CD4-positive, CD25-positive, alpha-beta regulatory T cell (primary cell): Measurements from ENCODE around the gene PEX5. TPM values are rescaled to one million over a fixed set of nuclear protein-coding genes. Genes with fewer than 3 reads are reported as not detected.

Experiments used
- ATAC-seq, 2 donors: fragments of 150-1000 bp; cut with Tn5 transposase; one replicate each; pipeline ENCODE4 v1.10.0; 2021; ENCODE audit warnings: low read depth in 2 of 2, moderate number of reproducible peaks in 2 of 2, moderate library complexity in 1 of 2
- DNase-seq, 3 donors: peaks; one replicate each; pipeline versions ENCODE4 v3.0.0 to v3.0.0-alpha.2; 2012 to 2022; ENCODE audit warnings: mixed read lengths in 1 of 3
- H3K27ac ChIP-seq: one replicate; pipeline ENCODE4 v1.7.0; 2013; ENCODE audit warnings: mild to moderate bottlenecking, low read length; ENCODE audit not compliant: insufficient read depth, poor library complexity, severe bottlenecking
- H3K27me3 ChIP-seq: one replicate; pipeline ENCODE4 v1.7.0; 2013; ENCODE audit warnings: low read length; ENCODE audit not compliant: control insufficient read depth, insufficient read depth
- H3K36me3 ChIP-seq: one replicate; pipeline ENCODE4 v1.7.0; 2013; ENCODE audit warnings: mild to moderate bottlenecking, low read length, moderate library complexity; ENCODE audit not compliant: control insufficient read depth, insufficient read depth
- H3K4me1 ChIP-seq: 2 replicates; pipeline ENCODE4 v1.7.0; 2013; ENCODE audit warnings: mild to moderate bottlenecking, low read length; ENCODE audit not compliant: insufficient read depth, control insufficient read depth, poor library complexity, severe bottlenecking
- H3K4me3 ChIP-seq: one replicate; pipeline ENCODE4 v1.7.0; 2013; ENCODE audit warnings: low read depth, mild to moderate bottlenecking, low read length, moderate library complexity
- H3K9me3 ChIP-seq, 2 experiments: 1 replicate in 1 of 2; 2 replicates in 1 of 2; pipeline ENCODE4 v1.7.0; 2013; ENCODE audit warnings: low read length in 2 of 2, mild to moderate bottlenecking in 1 of 2, moderate library complexity in 1 of 2; ENCODE audit not compliant: control insufficient read depth in 2 of 2
- H3K27ac Mint-ChIP-seq, 3 donors: one replicate each; pipeline ENCODE4 v1.8.0; 2020 to 2022; ENCODE audit warnings: mild to moderate bottlenecking in 3 of 3, mixed read lengths in 3 of 3, moderate library complexity in 2 of 3
- H3K27me3 Mint-ChIP-seq: one replicate; pipeline ENCODE4 v1.8.0; 2022; ENCODE audit warnings: mild to moderate bottlenecking, mixed read lengths
- H3K36me3 Mint-ChIP-seq: one replicate; pipeline ENCODE4 v1.8.0; 2020; ENCODE audit warnings: mixed read lengths
- H3K4me1 Mint-ChIP-seq, 4 donors: one replicate each; pipeline ENCODE4 v1.8.0; 2020 to 2022; ENCODE audit warnings: mixed read lengths in 4 of 4, mild to moderate bottlenecking in 1 of 4
- H3K4me3 Mint-ChIP-seq, 4 donors: one replicate each; pipeline ENCODE4 v1.8.0; 2020 to 2022; ENCODE audit warnings: mild to moderate bottlenecking in 4 of 4, mixed read lengths in 4 of 4, moderate library complexity in 3 of 4
- H3K9me3 Mint-ChIP-seq, 7 donors: one replicate each; pipeline ENCODE4 v1.8.0; 2020 to 2022; ENCODE audit warnings: mixed read lengths in 7 of 7, mild to moderate bottlenecking in 3 of 7, moderate library complexity in 2 of 7
- polyA plus RNA-seq, 4 donors: library from polyadenylated mRNA; unstranded; fragments of 300-500 nt; fragmentation: Illumina TruSeq; gene quantifications; one replicate each; pipeline ENCODE4 v1.2.3, GENCODE V29; 2021
- total RNA-seq: library from RNA; stranded (reverse); gene quantifications from one replicate; pipeline ENCODE4 v1.2.3, GENCODE V29; 2022

PEX5 gene
- total and polyA plus RNA-seq, 5 donors from 2014 or later: 10.3 to 17.6 (median 13.8) TPM

- no peaks in the 10 kb centered on the region for H3K9me3 Mint-ChIP-seq
- Histone ChIP-seq H3K4me1 (no peaks in the 10 kb centered on the region), H3K27me3 (no peaks in the 10 kb centered on the region), H3K9me3 (no peaks in the 10 kb centered on the region), H3K4me3 (no peak overlapping the region), H3K36me3 (peaks cover 45% of the 10 kb centered on the region), H3K27ac (no peak overlapping the region)
- H3K4me3 Mint-ChIP-seq: no peak overlapping the region
- no peak for DNase-seq
- ATAC-seq: no peak
- peak overlapping the region in 2 of 3 donors; percentile 20 to 48 for H3K27ac Mint-ChIP-seq
- no peaks in the 10 kb centered on the region for H3K27me3 Mint-ChIP-seq
- peaks cover 43% of the 10 kb centered on the region for H3K36me3 Mint-ChIP-seq
- H3K4me1 Mint-ChIP-seq: peaks cover 0 to 3% (median under 1%) of the 10 kb centered on the region in 4 donors
Observed at GRCh38 chr12:7146228-7146627, 43.3 kb upstream of the PEX5 start.

- no peak overlapping the region for H3K4me3 Mint-ChIP-seq
- ATAC-seq: no peak
- peaks cover 51% of the 10 kb centered on the region for H3K36me3 ChIP-seq
- H3K27me3 Mint-ChIP-seq: no peaks in the 10 kb centered on the region
- H3K27me3 ChIP-seq: no peaks in the 10 kb centered on the region
- H3K27ac ChIP-seq: no peak overlapping the region
- H3K4me1 ChIP-seq: no peaks in the 10 kb centered on the region
- no peak overlapping the region for H3K4me3 ChIP-seq
- H3K36me3 Mint-ChIP-seq: peaks cover 38% of the 10 kb centered on the region
- H3K9me3 Mint-ChIP-seq: no peaks in the 10 kb centered on the region
- DNase-seq: no peak
- no peaks in the 10 kb centered on the region for H3K9me3 ChIP-seq
- no peak overlapping the region for H3K27ac Mint-ChIP-seq
- H3K4me1 Mint-ChIP-seq: peaks cover 0 to 3% (median under 1%) of the 10 kb centered on the region in 4 donors
Observed at GRCh38 chr12:7146906-7147305, 42.6 kb upstream of the PEX5 start.

DNA sequence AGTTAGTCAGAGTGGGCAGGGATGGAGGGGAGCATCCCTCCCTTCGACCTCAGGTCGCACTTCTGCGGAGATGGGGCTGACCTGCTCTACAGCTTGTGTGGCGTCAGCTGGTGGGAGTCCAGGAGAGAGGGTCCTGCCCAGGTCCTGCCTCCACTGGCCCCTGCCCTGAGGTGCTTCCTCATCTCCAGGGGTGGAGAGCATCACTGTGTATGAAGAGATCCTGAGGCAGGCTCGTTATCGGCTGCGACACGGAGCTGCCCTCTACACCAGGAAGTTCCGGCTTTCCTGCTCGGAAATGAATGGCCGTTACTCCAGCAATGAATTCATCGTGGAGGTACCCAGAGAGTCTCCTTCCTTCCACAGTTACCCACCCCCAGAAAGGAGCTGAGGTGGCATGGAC lies 39.1 kb upstream of the PEX5 start:
- no peaks in the 10 kb centered on the region for H3K9me3 ChIP-seq
- H3K4me1 ChIP-seq: no peaks in the 10 kb centered on the region
- peaks cover 67% of the 10 kb centered on the region for H3K36me3 ChIP-seq
- DNase-seq: no peak
- Mint-ChIP-seq H3K9me3 (no peaks in the 10 kb centered on the region), H3K4me3 (no peak overlapping the region), H3K27me3 (no peaks in the 10 kb centered on the region), H3K4me1 (peaks cover 0 to 4% (median 2%) of the 10 kb centered on the region in 4 donors), H3K27ac (no peak overlapping the region), H3K36me3 (peaks cover 49% of the 10 kb centered on the region)
- no peak overlapping the region for H3K4me3 ChIP-seq
- H3K27ac ChIP-seq: no peak overlapping the region
- no peak for ATAC-seq
- H3K27me3 ChIP-seq: no peaks in the 10 kb centered on the region

DNA sequence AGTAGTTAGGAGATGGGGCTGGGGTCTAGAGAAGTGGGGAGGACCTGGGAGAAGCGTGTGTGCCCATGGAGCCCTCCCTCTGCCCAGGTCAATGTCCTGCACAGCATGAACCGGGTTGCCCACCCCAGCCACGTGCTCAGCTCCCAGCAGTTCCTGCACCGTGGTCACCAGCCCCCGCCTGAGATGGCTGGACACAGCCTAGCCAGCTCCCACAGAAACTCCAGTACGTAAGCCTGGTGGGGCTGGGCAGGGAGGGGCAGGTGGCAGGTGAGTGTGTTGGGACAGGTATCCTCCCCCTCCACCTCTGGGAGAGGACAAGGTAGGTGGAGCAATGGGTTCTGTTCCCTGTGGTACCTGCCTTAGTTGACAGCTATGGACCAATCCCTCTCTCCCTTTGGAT lies 38.6 kb upstream of the PEX5 start:
- Histone ChIP-seq H3K27ac (no peak overlapping the region), H3K27me3 (no peaks in the 10 kb centered on the region), H3K9me3 (no peaks in the 10 kb centered on the region), H3K36me3 (peaks cover 69% of the 10 kb centered on the region), H3K4me3 (no peak overlapping the region), H3K4me1 (no peaks in the 10 kb centered on the region)
- H3K4me3 Mint-ChIP-seq: no peak overlapping the region
- ATAC-seq: no peak
- peaks cover 0 to 4% (median 1%) of the 10 kb centered on the region in 4 donors for H3K4me1 Mint-ChIP-seq
- peaks cover 46% of the 10 kb centered on the region for H3K36me3 Mint-ChIP-seq
- no peaks in the 10 kb centered on the region for H3K27me3 Mint-ChIP-seq
- no peak overlapping the region for H3K27ac Mint-ChIP-seq
- H3K9me3 Mint-ChIP-seq: no peaks in the 10 kb centered on the region
- DNase-seq: no peak

DNA sequence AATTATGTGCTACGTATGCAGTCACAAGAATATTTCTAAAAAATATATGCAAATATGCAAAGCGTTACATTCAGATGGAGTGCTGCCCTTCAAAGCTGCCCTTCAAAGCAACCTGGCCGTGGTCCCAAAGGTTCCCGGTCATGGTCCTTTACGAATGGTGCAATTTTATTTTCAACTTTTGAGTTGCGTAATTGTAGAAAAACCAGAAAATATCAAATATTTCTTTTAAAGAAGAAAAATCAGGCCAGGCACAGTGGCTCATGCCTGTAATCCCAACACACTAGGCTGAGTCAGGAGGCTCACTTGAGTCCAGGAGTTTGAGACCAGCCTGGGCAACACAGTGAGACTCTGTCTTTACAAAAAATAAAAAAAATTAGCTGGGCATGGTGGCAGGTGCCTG lies 38.0 kb upstream of the PEX5 start:
- no peak for ATAC-seq

DNA sequence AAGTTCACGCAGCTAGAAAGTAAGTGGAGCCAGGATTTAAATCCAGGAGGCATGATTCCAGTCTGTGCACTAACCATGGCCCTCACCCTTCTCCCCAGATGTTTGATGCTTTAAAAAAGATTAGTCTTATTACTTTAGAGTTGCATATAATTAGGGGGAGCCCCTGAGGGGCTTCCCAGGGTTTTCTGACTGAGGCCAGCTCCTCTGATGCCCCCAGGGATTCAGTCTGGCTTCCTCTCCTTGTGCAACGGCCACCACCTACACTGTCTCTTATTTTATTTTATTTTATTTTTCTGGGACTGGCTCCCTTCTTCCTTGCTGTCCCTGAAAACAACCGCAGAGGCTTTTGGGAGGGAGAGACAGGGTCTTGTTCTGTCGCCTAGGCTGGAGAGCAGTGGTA lies 36.7 kb upstream of the PEX5 start:
- no peaks in the 10 kb centered on the region for H3K9me3 Mint-ChIP-seq
- Histone ChIP-seq H3K36me3 (peaks cover 61% of the 10 kb centered on the region), H3K27me3 (no peaks in the 10 kb centered on the region)

More for the DNA sequence above, 38.0 kb upstream of the PEX5 start:
- no peak overlapping the region for H3K4me3 ChIP-seq
- peaks cover 40% of the 10 kb centered on the region for H3K36me3 Mint-ChIP-seq
- peaks cover 64% of the 10 kb centered on the region for H3K36me3 ChIP-seq
- H3K4me1 Mint-ChIP-seq: peaks cover 0 to 4% (median under 1%) of the 10 kb centered on the region in 4 donors
- H3K27ac Mint-ChIP-seq: no peak overlapping the region
- no peaks in the 10 kb centered on the region for H3K9me3 ChIP-seq
- DNase-seq: no peak
- no peak overlapping the region for H3K27ac ChIP-seq
- H3K4me3 Mint-ChIP-seq: no peak overlapping the region
- H3K27me3 ChIP-seq: no peaks in the 10 kb centered on the region
- no peaks in the 10 kb centered on the region for H3K4me1 ChIP-seq
- H3K27me3 Mint-ChIP-seq: no peaks in the 10 kb centered on the region
- no peaks in the 10 kb centered on the region for H3K9me3 Mint-ChIP-seq

GRCh38 chr12:7154042-7154441 lies 35.4 kb upstream of the PEX5 start:
- Histone ChIP-seq H3K9me3 (no peaks in the 10 kb centered on the region), H3K36me3 (peaks cover 53% of the 10 kb centered on the region), H3K4me3 (no peak overlapping the region), H3K4me1 (no peaks in the 10 kb centered on the region), H3K27ac (no peak overlapping the region), H3K27me3 (no peaks in the 10 kb centered on the region)
- no peaks in the 10 kb centered on the region for H3K27me3 Mint-ChIP-seq
- no peak for DNase-seq
- H3K36me3 Mint-ChIP-seq: peaks cover 29% of the 10 kb centered on the region
- H3K4me1 Mint-ChIP-seq: peaks cover 0 to 4% (median 0%) of the 10 kb centered on the region in 4 donors
- peak overlapping the region in 2 of 3 donors; percentile 31 to 76 for H3K27ac Mint-ChIP-seq
- H3K9me3 Mint-ChIP-seq: no peaks in the 10 kb centered on the region
- H3K4me3 Mint-ChIP-seq: no peak overlapping the region
- ATAC-seq: no peak

More for the DNA sequence above, 36.7 kb upstream of the PEX5 start:
- H3K4me1 Mint-ChIP-seq: peaks cover 0 to 4% (median 0%) of the 10 kb centered on the region in 4 donors
- no peak overlapping the region for H3K27ac ChIP-seq
- no peaks in the 10 kb centered on the region for H3K27me3 Mint-ChIP-seq
- H3K4me1 ChIP-seq: no peaks in the 10 kb centered on the region
- peak overlapping the region in 1 of 3 donors; percentile 66 for H3K27ac Mint-ChIP-seq
- no peaks in the 10 kb centered on the region for H3K9me3 ChIP-seq
- H3K36me3 Mint-ChIP-seq: peaks cover 41% of the 10 kb centered on the region
- H3K4me3 ChIP-seq: no peak overlapping the region
- ATAC-seq (no peak), DNase-seq (no peak)
- no peak overlapping the region for H3K4me3 Mint-ChIP-seq

- Mint-ChIP-seq H3K4me1 (peaks cover 0 to 4% (median 0%) of the 10 kb centered on the region in 4 donors), H3K27me3 (no peaks in the 10 kb centered on the region), H3K27ac (peak overlapping the region in 1 of 3 donors; percentile 45), H3K36me3 (peaks cover 25% of the 10 kb centered on the region), H3K4me3 (no peak overlapping the region), H3K9me3 (no peaks in the 10 kb centered on the region)
- Histone ChIP-seq H3K27me3 (no peaks in the 10 kb centered on the region), H3K36me3 (peaks cover 44% of the 10 kb centered on the region), H3K27ac (no peak overlapping the region), H3K4me1 (no peaks in the 10 kb centered on the region), H3K4me3 (no peak overlapping the region), H3K9me3 (no peaks in the 10 kb centered on the region)
- DNase-seq: no peak
- no peak for ATAC-seq
Observed at GRCh38 chr12:7154901-7155470, 34.5 kb upstream of the PEX5 start.
